ENCODE results near the gene GRK1. TPM values are rescaled to one million over a fixed set of nuclear protein-coding genes. Genes with fewer than 3 reads are reported as not detected.

GRK1 gene
- total and polyA plus RNA-seq, 2 experiments from 2014 or later, result not detected

DNA sequence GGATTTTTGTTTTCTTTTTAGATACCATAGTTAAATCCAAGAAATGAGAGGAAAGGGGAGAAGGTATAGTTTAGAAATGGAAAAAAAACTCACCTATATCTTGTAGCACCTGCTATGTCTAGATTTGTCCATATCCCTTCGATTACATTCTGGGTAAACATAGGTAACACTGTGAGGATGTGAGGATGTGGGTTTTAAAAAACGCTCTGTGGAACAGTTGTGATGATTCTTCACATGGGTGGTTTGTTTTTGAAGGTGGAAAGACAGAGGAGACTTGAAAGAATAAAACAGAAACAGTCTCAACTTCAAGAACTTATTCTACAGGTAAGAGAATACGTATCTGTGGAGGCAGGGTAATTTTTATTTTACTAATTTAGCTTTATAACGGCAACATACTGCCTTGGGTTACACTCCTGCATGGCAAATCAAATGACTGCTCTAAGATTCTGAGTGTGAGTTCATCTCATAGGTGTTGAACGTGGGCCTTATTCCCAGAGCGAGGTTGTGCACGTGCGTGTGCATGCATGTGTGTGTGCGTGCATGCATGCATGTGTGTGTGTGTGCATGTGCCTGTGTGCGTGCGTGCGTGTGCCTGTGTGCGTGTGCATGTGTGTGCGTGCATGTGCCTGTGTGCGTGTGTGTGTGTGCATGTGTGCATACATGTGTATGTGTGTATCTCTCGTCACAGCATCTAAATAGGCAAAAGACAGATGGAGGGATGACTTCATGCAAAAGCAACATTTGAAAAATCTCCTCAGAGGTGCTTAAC, 32.6 kb upstream of the GRK1 start:
- Histone ChIP-seq H3K9ac (no peak overlapping the region), H3K9me3 (ENCODE audit: low read depth) (no peaks in the 10 kb centered on the region), H3K4me3 (no peak overlapping the region), H3F3A (ENCODE audit: insufficient read depth) (0 out of 2 replicates have a peak, but pooled peaks cover 5% of the 10 kb centered on the region), H3K27ac (no peak overlapping the region), H3K9me2 (ENCODE audit: insufficient read depth) (no peaks in the 10 kb centered on the region), H3K4me1 (ENCODE audit: insufficient read depth) (no peaks in the 10 kb centered on the region), H3K4me2 (ENCODE audit: unreplicated experiment) (no peak overlapping the region), H3K79me2 (ENCODE audit: insufficient read depth) (peaks cover 29% of the 10 kb centered on the region), H4K20me1 (ENCODE audit: insufficient read depth) (no peaks in the 10 kb centered on the region), H3K27me3 (replicated peaks; ENCODE audit: insufficient read depth) (no peaks in the 10 kb centered on the region), H2AFZ (no peak overlapping the region), H3K36me3 (ENCODE audit: low read depth) (peaks cover 20% of the 10 kb centered on the region; the same call in 1 of the 2 replicates)
- 91 to 93% methylated on average over 16 of the region's 16 CpGs for WGBS, 2 experiments (ENCODE audit: low coverage in 1 of 2, low lambda C conversion rate in 2 of 2, missing lambda C conversion rate in 2 of 2)
- no peak for DNase-seq
- TF ChIP-seq EZH2phosphoT487 (IDR thresholded peaks at IDR 0.05; ENCODE audit: insufficient read depth, low read depth), result no peak
- TF ChIP-seq EZH2 (IDR thresholded peaks at IDR 0.05; ENCODE audit: insufficient read depth, poor library complexity, severe bottlenecking), result no peak
- in situ Hi-C loops (cut with MboI), result no loop called here

DNA sequence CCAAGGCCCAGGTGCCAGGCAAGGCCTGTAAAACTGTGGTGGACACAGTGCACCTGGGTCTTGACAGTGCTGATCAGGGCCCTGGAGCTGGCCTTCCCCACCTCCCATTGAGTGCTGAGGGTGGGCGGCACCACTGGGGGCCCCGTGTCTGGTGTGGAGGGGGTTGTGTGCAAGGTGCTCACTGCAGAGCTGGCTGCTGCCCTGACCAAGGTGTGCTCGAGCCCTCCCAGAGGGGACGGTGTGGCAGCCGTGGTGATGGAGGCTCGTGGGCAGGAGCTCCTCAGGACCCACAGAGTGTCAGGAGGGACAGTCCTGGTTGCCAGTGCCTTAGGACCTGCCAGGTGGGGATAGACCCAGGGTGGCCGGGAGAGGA, 32.0 kb upstream of the GRK1 start:
- Histone ChIP-seq H3K79me2 (ENCODE audit: insufficient read depth) (peaks cover 24% of the 10 kb centered on the region), H3K27ac (no peak overlapping the region), H3K4me1 (ENCODE audit: insufficient read depth) (no peaks in the 10 kb centered on the region), H3K4me2 (ENCODE audit: unreplicated experiment) (no peak overlapping the region), H3K9me2 (ENCODE audit: insufficient read depth) (no peaks in the 10 kb centered on the region), H3K9me3 (ENCODE audit: low read depth) (no peaks in the 10 kb centered on the region), H3F3A (ENCODE audit: insufficient read depth) (0 out of 2 replicates have a peak, but pooled peaks cover 5% of the 10 kb centered on the region), H4K20me1 (ENCODE audit: insufficient read depth) (no peaks in the 10 kb centered on the region), H2AFZ (no peak overlapping the region), H3K36me3 (ENCODE audit: low read depth) (peaks cover 20% of the 10 kb centered on the region; the same call in 1 of the 2 replicates), H3K27me3 (replicated peaks; ENCODE audit: insufficient read depth) (no peaks in the 10 kb centered on the region), H3K9ac (no peak overlapping the region), H3K4me3 (no peak overlapping the region)
- TF ChIP-seq EZH2 (IDR thresholded peaks at IDR 0.05; ENCODE audit: insufficient read depth, poor library complexity, severe bottlenecking), result no peak
- TF ChIP-seq EZH2phosphoT487 (IDR thresholded peaks at IDR 0.05; ENCODE audit: insufficient read depth, low read depth), result no peak
- 96 to 100% methylated on average over 7 of the region's 7 CpGs for WGBS, 2 experiments (ENCODE audit: low coverage in 1 of 2, low lambda C conversion rate in 2 of 2, missing lambda C conversion rate in 2 of 2)
- in situ Hi-C loops (cut with MboI), result no loop called here
- no peak for DNase-seq

DNA sequence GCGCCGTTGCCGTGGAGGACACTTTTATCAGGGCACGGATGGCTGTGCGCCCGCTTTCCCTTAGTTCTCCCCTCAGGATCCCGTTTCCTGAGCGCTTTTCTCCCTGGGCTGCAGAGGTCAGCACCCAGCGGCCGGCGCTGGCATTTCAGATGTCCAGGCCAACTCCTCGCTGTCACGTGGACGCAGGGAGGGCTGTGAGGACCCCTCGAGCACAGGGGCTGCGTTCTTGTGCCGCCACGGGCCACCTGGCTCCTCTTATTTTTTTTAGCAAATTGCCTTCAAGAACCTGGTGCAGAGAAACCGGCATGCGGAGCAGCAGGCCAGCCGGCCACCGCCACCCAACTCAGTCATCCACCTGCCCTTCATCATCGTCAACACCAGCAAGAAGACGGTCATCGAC, 31.3 kb upstream of the GRK1 start:
- H3K9me3 ChIP-seq (ENCODE audit: low read depth), result no peaks in the 10 kb centered on the region
- H3F3A ChIP-seq (ENCODE audit: insufficient read depth), result 0 out of 2 replicates have a peak, but pooled peaks cover 5% of the 10 kb centered on the region
- peaks cover 19% of the 10 kb centered on the region for H3K79me2 ChIP-seq (ENCODE audit: insufficient read depth)
- no peak overlapping the region for H3K27ac ChIP-seq
- H3K9me2 ChIP-seq (ENCODE audit: insufficient read depth), result no peaks in the 10 kb centered on the region
- H3K27me3 ChIP-seq (replicated peaks; ENCODE audit: insufficient read depth), result no peaks in the 10 kb centered on the region
- H3K4me2 ChIP-seq (ENCODE audit: unreplicated experiment), result no peak overlapping the region
- WGBS, 2 experiments (ENCODE audit: low coverage in 1 of 2, low lambda C conversion rate in 2 of 2, missing lambda C conversion rate in 2 of 2), result 97 to 98% methylated on average over 23 to 25 of the region's 25 CpGs
- no peaks in the 10 kb centered on the region for H3K4me1 ChIP-seq (ENCODE audit: insufficient read depth)
- in situ Hi-C loops (cut with MboI), result no loop called here
- H4K20me1 ChIP-seq (ENCODE audit: insufficient read depth), result no peaks in the 10 kb centered on the region
- TF ChIP-seq EZH2 (IDR thresholded peaks at IDR 0.05; ENCODE audit: insufficient read depth, poor library complexity, severe bottlenecking) (no peak), EZH2phosphoT487 (IDR thresholded peaks at IDR 0.05; ENCODE audit: insufficient read depth, low read depth) (no peak)
- no peak for DNase-seq
- H3K36me3 ChIP-seq (ENCODE audit: low read depth), result peaks cover 25% of the 10 kb centered on the region; the same call in 1 of the 2 replicates
- no peak overlapping the region for H3K9ac ChIP-seq
- H3K4me3 ChIP-seq, result no peak overlapping the region
- H2AFZ ChIP-seq, result no peak overlapping the region

DNA sequence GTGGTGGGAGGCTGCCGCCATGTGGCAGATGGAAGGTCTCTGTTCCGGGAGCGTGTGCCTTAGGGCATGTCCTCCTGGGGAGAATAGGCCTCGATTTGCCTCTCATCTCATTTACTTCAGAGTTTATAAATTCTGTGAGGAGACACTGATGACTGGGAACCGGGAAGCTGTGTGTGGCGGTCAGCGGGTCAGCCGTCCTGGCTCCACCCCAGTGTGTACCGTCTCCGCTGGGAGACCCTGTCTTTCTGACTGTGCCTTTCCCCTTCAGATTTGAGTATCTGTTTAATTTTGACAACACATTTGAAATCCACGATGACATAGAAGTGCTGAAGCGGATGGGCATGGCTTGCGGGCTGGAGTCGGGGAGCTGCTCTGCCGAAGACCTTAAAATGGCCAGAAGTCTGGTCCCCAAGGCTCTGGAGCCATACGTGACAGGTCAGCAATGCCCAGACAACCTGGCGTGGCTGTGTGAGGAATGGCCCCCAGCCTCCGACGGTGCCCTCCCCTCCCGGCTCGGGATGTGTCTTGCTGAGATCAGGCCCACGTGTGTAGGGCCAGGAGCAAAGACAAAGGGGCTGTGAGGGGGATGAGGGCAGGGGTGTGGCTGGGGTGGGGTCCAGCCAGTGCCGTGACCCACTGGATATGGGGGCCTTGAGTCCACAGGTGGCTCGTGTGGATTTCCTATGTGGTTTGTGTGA, 30.6 kb upstream of the GRK1 start:
- H3K9me2 ChIP-seq (ENCODE audit: insufficient read depth), result no peaks in the 10 kb centered on the region
- H3K27me3 ChIP-seq (replicated peaks; ENCODE audit: insufficient read depth), result no peaks in the 10 kb centered on the region
- no peak for TF ChIP-seq EZH2phosphoT487 (IDR thresholded peaks at IDR 0.05; ENCODE audit: insufficient read depth, low read depth)
- TF ChIP-seq EZH2 (IDR thresholded peaks at IDR 0.05; ENCODE audit: insufficient read depth, poor library complexity, severe bottlenecking), result no peak
- no peak overlapping the region for H2AFZ ChIP-seq
- no peak overlapping the region for H3K9ac ChIP-seq
- no peak overlapping the region for H3K4me3 ChIP-seq
- no peak overlapping the region for H3K4me2 ChIP-seq (ENCODE audit: unreplicated experiment)
- DNase-seq, result no peak
- peaks cover 29% of the 10 kb centered on the region; the same call in 1 of the 2 replicates for H3K36me3 ChIP-seq (ENCODE audit: low read depth)
- H3F3A ChIP-seq (ENCODE audit: insufficient read depth), result 0 out of 2 replicates have a peak, but pooled peaks cover 5% of the 10 kb centered on the region
- WGBS, 2 experiments (ENCODE audit: low coverage in 1 of 2, low lambda C conversion rate in 2 of 2, missing lambda C conversion rate in 2 of 2), result 94 to 96% methylated on average over 24 of the region's 24 CpGs
- no peaks in the 10 kb centered on the region for H3K4me1 ChIP-seq (ENCODE audit: insufficient read depth)
- peaks cover 13% of the 10 kb centered on the region for H3K79me2 ChIP-seq (ENCODE audit: insufficient read depth)
- no peaks in the 10 kb centered on the region for H3K9me3 ChIP-seq (ENCODE audit: low read depth)
- H4K20me1 ChIP-seq (ENCODE audit: insufficient read depth), result no peaks in the 10 kb centered on the region
- H3K27ac ChIP-seq, result no peak overlapping the region
- in situ Hi-C loops (cut with MboI), result no loop called here
